DOHH2 (cell line): Measurements from ENCODE around the gene ATP6V0D1.

Experiments used
- CTCF ChIP-seq: fragments of 200-600 bp; sonication (generic); IDR thresholded peaks from one replicate; pipeline ENCODE4 v1.5.1; 2014; ENCODE audit warnings: antibody characterized with exemption, mild to moderate bottlenecking, low read depth, low read length; ENCODE audit not compliant: poor library complexity, severe bottlenecking
- EZH2phosphoT487 ChIP-seq: fragments of 200-600 bp; sonication (generic); IDR thresholded peaks from 2 replicates; pipeline ENCODE4 v1.6.1; 2017; ENCODE audit warnings: borderline replicate concordance, mild to moderate bottlenecking, antibody characterized with exemption, low read length, moderate library complexity, mixed read lengths

GRCh38 chr16:67432506-67432890, 48.5 kb downstream of the ATP6V0D1 start:
- TF ChIP-seq CTCF (no peak), EZH2phosphoT487 (no peak)
